Skin of body (tissue), 3 donors: ENCODE data around the gene FXN. TPM values are rescaled to one million over a fixed set of nuclear protein-coding genes. Genes with fewer than 3 reads are reported as not detected.

Experiments
- DNase-seq: peaks from one replicate; lab custom pipeline; 2025; lab: John Stamatoyannopoulos, UW
- small RNA-seq: library from RNA; depleted of rRNA; stranded (forward); fragments of <200 nt; gene quantifications from one replicate; pipeline ENCODE3, GENCODE V24; 2014; ENCODE audit warnings: low replicate concordance
- total RNA-seq: library from RNA; depleted of rRNA; stranded (reverse); fragments of >200 nt; gene quantifications from one replicate; pipeline ENCODE4 v1.2.3, GENCODE V29; 2014

FXN gene
- total RNA-seq, 1 donor from 2014 or later, result 2.4 TPM

DNA sequence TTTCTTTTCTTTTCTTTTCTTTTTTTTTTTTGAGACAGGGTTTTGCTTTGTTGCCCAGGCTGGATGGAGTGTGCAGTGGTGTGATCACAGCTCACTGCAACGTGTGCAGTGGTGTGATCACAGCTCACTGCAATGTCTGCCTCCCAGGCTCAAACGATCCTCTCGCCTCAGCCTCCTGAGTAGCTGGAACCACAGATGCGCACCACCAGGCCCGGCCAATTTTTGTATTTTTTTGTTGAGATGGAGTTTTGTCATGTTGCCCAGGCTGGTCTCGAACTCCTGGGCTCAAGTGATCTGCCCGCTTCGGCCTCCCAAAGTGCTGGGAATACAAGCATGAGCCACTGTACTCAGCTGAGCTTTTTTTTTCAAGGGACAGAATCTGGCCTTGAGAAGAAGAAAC is 101.8 kb downstream of the FXN start:
- DNase-seq, result no peak

DNA sequence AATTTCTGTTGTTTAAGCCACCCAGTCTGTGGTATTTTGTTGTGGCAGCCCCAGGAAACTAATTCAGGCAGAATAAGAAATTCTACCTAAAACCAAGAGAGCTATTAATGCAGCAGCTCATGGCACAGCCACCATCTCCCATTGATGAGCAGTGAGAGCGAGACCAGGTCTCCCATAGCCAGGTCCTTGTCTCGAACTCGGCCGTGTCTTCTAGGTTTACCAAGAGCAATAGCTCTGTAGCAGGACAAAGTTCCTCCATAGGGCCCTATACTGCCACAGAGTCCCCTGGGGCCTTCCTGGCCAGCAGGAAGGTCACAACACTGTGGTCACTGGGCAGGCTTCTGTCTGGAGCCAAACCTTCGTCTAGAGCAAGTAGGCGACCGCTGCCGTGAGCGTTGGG is 104.0 kb downstream of the FXN start:
- no peak for DNase-seq

DNA sequence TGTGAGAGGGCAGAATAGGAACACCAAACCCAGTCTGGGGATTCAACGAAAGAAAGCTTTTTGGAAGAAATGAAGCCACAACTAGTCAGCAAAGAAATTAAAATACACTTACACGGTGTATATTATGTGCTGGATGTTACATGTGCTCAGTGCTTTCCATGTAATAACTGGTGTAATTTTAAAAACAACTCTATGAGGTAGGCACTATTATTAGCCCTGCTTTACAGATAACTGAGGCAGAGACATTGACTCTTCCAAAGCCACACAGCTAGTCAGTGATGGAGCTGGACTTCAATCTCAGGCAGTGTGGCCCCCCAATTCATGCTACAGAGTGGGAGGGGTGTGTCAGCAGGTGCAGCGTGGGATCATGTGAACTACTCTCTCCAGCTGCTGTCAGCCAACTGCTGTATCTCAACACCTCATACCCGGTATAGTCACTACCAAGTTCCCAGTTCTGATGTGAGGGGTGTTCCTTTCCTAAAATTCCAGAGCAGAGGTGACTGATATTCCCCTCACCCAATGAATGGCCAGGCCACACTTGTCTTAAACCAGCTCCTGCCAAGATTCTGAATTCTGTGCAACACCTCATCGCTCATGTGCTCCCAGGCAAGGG is 104.7 kb downstream of the FXN start:
- DNase-seq, result no peak

DNA sequence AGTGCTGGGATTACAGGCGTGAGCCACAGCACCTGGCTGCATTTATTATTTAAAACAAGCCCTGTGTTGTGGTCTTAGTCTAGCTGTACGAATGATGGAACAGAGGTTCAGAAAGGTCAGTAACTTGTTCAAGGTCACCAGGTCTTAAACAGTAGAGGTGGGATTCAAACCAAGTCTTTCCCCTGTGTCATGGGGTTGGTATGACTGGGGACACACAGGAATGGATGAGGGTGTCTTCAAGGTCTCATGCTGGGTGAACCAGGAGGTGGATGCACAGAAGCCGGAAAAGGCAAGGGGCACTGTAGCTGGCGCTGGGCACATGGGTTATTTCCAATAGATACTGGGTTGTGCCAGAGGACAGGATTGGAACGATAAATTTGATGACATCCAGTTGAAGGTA is 106.3 kb downstream of the FXN start:
- no peak for DNase-seq

DNA sequence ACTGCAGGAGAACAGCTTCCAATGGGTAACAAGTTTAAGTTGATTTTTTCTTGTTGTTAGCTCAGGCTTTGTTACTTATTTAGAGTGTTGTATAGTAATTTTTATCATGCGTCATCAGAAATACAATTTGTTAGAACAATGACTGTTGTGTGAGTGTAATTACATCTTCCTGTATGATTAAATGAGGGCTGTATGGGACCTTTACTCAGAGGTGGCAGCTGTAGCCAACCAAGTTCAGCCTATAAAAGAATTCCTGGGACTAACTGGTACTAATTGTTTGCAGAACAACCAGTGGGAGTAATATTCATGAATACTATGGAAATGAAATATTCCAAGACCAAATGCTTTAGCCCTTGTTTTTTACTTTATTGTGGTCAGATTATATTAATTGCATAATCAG is 107.7 kb downstream of the FXN start:
- DNase-seq, result no peak

DNA sequence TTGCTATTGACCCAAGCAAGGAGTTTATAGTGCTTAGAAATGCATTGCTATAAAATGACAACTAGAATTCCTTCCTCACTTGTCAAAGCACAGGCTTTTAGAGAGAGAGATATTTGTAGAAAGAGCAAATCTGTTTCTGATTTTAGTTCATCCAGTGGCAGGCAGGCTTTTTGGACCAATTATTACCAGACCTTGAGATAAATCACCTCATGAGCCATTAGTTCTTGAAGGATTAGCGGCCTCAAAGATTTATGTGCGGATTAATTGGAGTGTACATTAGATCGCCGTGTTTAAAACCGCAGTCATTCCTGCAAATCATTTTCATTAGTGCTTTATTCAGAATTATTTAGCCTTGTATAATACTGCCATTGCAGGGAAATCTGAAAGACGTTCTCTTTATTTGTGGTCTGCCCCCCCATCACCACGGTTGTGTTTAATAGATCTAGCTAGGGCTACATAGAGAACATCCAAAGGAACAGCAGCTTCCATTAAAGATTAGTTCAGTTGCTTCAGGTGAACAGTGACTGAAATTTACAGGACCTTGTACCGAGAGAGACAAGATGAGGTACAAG is 109.7 kb downstream of the FXN start:
- DNase-seq, result peak; percentile 7

DNA sequence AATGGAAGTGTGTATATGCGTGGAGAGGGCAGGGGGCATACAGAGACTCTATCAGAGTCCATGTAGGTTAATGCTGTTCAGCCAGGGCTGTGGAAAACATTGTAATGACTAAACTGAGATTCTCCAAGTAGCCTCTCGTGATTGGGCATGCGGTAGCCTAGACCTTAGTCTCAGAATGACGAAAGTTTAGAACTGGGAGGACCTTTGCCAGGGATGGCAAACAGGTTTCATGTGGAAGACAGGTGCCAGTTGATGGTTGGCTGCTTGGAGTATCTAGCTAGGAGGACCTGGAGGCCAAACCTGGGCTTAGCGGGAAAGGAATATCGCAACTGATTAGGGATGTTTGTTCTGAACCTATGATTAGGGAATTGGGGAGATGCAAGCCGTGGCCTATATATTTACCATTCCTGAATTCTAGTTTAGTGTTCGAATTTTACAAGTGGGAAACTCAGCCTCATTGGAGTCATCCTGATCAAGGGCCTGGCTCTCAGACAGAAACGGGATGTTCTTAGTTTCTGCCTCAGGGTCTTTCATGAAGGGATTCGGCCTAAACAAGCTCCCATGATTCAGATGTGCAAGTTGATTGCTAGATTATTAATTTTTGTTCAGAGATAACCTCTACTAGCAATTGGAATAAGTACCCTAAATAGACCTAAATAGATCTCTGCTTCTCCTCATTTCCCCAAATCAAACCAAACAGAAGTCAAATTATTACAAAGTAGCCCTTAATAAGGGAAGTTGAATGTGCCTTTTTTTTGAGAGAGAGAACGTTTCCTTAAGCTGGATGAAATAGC is 111.7 kb downstream of the FXN start:
- no peak for DNase-seq

DNA sequence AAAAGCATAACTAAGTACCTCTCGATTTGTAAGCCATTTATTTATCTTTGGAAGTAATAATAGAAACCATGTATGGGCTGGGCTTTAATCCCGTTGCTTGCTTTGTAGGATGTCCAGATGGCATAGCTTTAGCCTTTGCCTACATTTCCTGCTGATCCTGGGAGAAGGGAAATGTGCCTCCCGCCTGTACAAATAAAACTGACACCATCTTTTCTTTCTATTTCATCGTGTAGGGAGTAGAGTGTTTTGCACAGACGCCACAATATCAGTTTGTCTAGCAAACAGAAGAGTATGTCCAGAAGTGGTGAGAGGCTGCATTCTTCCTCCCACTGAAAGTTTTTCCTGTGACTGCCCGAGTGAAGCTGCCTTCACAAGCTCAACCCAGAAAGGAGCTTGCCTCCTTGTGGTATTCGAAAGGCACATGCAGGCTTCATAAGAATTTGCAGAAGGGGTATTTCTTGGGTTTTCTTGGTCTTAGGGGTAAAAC is 113.8 kb downstream of the FXN start:
- DNase-seq, result no peak

Small RNA genes lying within 50 kb of the gene (small RNA-seq; reads per million reads assigned to genes)
- not detected for gene AL162730.1

Other genes starting within 250 kb of the FXN start
- not detected for gene PRKACG, start 21.6 kb upstream of the FXN start, total RNA-seq
- 78.6 TPM for gene TJP2, start 138.5 kb downstream of the FXN start, total RNA-seq